Mucosa of stomach (tissue), 1 donor: ENCODE measurements around the gene NRIP3.

ENCODE experiments used
- H3K27me3 ChIP-seq: one replicate; pipeline ENCODE4 v1.7.0; 2013; ENCODE audit warnings: mild to moderate bottlenecking, low read length; ENCODE audit not compliant: control insufficient read depth, insufficient read depth
- H3K36me3 ChIP-seq: one replicate; pipeline ENCODE4 v1.7.0; 2013; ENCODE audit warnings: low read length; ENCODE audit not compliant: control insufficient read depth, insufficient read depth
- H3K4me1 ChIP-seq: one replicate; pipeline ENCODE4 v1.7.0; 2013; ENCODE audit warnings: mild to moderate bottlenecking, low read length; ENCODE audit not compliant: control insufficient read depth, insufficient read depth
- H3K4me3 ChIP-seq: one replicate; pipeline ENCODE4 v1.7.0; 2013; ENCODE audit warnings: low read length
- H3K9ac ChIP-seq: one replicate; pipeline ENCODE4 v1.7.0; 2013; ENCODE audit warnings: mild to moderate bottlenecking, low read length, moderate library complexity
- H3K9me3 ChIP-seq: one replicate; pipeline ENCODE4 v1.7.0; 2013; ENCODE audit warnings: mild to moderate bottlenecking, low read length, moderate library complexity; ENCODE audit not compliant: control insufficient read depth
- donor health status: Pancreatic carcinoma.

Gene NRIP3

DNA sequence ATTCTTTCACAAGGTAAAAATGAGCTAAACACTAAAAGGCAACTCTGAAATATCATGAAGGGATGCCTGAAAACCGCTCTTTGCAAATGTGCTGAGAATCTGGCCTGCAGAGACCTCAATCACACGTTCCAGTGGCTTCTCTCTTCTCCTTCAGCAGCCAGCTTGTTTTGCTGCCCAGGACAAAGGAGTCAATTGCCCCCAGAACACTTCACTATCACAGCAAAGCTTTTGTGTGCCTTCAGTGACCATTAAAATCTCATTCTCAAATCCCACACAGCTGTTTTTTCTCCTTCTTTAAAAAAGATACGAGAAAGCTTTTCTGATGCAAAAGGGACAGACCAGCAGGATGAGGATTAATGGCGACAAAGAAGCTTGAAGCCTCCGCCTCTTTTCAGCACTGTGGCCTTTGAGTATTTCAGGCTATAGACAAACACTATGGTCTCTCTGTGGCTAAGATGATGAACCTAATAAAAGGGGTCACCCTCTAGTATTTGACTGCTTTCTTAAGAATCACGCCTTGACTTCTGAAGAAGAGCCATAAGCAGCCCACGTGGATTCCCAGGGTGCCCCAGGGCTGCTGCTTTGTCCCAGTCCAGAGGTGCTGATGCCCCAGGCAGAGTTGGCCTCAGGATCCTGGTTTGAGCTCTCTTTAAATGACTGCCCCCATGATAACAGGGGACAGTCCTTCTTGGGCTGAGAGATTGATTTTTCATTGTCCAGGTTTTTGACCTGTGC lies 33.4 kb upstream of the NRIP3 start:
- Histone ChIP-seq H3K9ac (no peak overlapping the region), H3K4me3 (no peak overlapping the region), H3K36me3 (no peaks in the 10 kb centered on the region), H3K4me1 (no peaks in the 10 kb centered on the region), H3K9me3 (no peaks in the 10 kb centered on the region), H3K27me3 (peaks cover 4% of the 10 kb centered on the region)

DNA sequence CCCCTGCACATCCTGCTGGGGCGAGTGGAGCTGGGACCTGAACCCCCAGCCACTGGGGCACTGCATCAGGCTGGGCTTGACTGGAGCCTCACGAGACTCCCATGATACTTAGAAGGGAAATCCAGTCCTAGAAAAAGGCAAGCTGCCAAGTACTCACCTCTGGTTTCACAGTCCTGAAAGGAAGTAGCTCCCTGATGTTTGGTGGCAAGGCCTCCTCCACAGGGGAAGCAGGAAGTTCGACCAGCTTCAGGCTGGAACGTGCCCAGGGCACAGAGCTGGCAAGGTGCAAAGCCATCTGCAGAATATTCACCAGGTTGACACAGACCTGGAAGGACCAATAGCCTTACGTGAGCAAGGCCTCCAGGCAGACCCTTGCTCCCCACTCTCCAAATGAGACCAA lies 26.8 kb upstream of the NRIP3 start:
- no peaks in the 10 kb centered on the region for H3K36me3 ChIP-seq
- no peaks in the 10 kb centered on the region for H3K4me1 ChIP-seq
- H3K4me3 ChIP-seq, result no peak overlapping the region
- no peak overlapping the region for H3K9ac ChIP-seq
- no peaks in the 10 kb centered on the region for H3K9me3 ChIP-seq
- peaks cover 4% of the 10 kb centered on the region for H3K27me3 ChIP-seq

DNA sequence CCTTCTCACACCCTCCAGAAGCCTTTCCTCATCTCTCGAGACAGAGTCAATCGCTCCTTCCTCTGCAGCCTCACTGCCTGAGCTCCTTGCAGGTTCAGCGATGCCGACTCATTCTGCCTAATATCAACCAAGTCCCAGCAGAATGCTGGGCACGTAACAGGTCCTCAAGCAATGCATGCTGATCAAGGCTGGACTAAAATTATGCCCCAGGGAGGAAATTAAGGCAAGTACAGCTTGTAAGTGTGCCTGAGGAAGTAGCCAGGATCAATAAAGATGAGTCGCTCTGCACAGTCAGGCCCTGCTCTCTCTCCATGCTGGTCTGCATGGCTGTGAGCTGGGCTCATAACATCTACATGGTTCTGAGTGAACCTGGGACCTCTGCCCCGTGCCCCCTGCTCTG lies 25.6 kb upstream of the NRIP3 start:
- Histone ChIP-seq H3K9ac (no peak overlapping the region), H3K4me3 (no peak overlapping the region), H3K9me3 (no peaks in the 10 kb centered on the region), H3K27me3 (no peaks in the 10 kb centered on the region), H3K4me1 (no peaks in the 10 kb centered on the region), H3K36me3 (no peaks in the 10 kb centered on the region)

DNA sequence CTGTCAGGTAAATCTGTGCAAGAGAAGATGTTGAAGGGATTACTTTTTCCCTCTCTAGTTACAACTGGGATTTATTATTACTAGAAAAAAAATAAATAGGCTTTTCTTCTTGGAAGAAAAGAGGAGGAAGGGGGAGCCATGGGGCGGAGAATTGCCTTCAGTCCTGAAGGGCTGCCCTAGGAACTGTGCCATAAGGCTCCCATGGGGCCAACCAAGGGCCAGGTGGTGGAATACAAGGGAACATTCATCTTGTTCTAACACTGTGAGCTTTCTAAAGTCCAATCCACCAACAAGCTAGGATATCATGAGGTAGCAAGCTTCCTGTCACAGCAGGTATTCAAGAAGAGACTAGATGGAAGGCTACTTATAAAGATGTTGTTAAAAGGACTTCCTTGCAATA lies 24.8 kb upstream of the NRIP3 start:
- no peak overlapping the region for H3K9ac ChIP-seq
- H3K36me3 ChIP-seq, result no peaks in the 10 kb centered on the region
- no peaks in the 10 kb centered on the region for H3K27me3 ChIP-seq
- no peaks in the 10 kb centered on the region for H3K4me1 ChIP-seq
- H3K9me3 ChIP-seq, result no peaks in the 10 kb centered on the region
- H3K4me3 ChIP-seq, result no peak overlapping the region

DNA sequence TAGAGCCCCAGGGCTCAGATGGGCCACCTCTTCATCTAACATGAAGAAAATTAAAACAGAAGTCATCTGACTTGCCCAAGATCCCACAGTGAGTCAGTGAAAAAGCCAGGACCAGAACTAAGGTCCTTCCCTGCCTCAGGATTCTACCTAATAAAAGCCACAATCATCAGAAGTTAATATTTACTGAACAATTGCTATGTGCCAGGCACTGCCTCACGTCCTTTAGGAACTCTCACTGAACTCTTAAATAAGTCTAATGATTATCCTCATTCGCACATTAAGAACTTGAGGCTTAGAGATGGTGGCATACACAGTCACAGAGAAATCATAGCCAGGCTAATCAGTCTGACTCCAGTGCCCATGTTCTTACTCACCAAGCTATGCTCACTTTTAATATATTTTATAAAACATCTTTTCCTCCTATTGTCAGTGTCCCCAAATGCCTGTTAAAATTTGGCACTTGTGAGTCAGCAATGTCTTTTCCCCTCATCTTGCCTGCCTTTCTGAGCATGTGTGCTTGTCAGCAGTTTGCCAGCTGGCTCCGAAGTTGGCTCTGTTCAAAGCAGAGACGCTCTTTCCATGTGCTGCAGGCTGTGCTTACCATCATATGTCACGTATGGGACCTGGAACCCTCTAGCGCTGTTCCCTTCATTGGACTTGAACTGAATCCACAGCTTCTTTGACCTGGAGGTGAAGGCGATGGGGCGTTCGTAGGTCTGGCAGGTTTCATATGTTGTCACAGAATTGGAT lies 21.5 kb upstream of the NRIP3 start:
- Histone ChIP-seq H3K27me3 (peaks cover 5% of the 10 kb centered on the region), H3K36me3 (no peaks in the 10 kb centered on the region), H3K9me3 (no peaks in the 10 kb centered on the region), H3K9ac (no peak overlapping the region), H3K4me3 (no peak overlapping the region), H3K4me1 (no peaks in the 10 kb centered on the region)

DNA sequence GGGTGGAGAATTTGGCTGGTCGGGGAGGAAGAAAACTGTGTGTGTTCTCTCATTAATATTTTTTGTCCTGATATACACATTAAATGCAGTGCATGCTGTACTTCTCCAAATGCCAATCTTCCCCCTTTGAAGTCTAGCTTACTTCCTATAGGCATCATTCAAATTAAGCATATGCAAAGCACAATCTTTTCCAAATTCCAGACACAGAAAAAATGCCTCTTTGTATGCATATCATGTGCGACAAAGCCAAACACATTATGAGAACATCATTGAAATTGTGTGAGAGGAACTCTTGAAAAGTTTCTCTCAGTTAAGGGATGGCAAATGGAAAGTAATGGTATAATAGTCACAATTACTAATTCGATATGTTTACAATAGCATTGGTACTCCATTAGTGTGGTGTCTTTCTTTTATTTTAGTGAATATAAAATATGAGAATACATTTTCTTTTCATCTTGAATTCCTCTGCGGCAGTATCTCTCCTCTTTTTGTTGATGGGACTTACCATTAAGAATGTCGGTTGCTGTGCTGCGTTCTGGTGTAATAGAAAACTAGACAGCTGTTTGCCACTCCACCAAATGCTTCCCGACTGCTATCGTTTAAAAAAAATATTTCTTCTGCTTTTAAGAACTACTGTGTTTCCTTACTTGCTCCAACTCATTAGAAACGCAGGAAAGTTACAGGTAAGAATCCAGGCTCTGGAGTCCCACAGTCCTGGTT lies 19.3 kb upstream of the NRIP3 start:
- no peak overlapping the region for H3K4me3 ChIP-seq
- no peaks in the 10 kb centered on the region for H3K9me3 ChIP-seq
- no peaks in the 10 kb centered on the region for H3K36me3 ChIP-seq
- H3K27me3 ChIP-seq, result peaks cover 5% of the 10 kb centered on the region
- H3K9ac ChIP-seq, result no peak overlapping the region
- no peaks in the 10 kb centered on the region for H3K4me1 ChIP-seq

DNA sequence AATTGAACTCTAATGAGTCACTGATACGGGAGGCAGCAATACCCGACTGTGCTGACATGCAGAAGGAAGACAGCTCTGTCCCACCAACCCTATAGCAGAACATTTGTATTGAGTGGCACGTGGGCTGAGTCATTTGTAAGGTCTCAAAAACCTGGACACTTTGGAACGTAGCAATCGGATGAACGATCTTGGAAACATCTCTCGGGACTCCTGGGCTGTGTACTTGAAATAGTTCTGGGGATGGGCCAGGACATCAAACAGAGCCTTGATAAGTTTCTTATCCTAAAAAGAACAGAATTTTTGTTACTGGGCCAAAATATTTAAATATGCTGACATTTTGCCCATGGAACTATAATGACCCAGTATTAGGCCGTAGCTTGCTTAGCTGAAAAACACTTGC lies 17.1 kb upstream of the NRIP3 start:
- Histone ChIP-seq H3K36me3 (no peaks in the 10 kb centered on the region), H3K27me3 (peaks cover 5% of the 10 kb centered on the region), H3K9me3 (no peaks in the 10 kb centered on the region), H3K4me3 (no peak overlapping the region), H3K4me1 (no peaks in the 10 kb centered on the region), H3K9ac (no peak overlapping the region)

DNA sequence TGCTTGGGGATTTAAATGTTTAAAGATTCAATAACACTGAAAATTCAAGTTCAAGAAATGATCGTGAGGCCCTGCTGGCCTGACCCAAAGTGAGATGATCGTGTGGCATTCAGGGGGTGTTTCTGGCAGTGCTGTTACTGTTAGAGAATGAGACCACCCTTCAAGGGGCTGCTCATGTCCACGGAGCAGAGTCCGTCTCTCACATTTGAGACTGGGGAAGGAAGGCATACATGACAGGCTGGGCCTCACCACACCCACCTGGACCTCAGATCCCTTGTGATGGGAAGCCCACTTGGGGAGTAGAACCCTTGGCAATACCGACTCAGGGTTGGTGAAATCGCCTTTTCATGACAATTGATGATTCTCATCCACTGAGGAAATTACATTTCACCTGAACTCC lies 16.1 kb upstream of the NRIP3 start:
- H3K9me3 ChIP-seq, result no peaks in the 10 kb centered on the region
- H3K9ac ChIP-seq, result no peak overlapping the region
- H3K36me3 ChIP-seq, result no peaks in the 10 kb centered on the region
- peaks cover 5% of the 10 kb centered on the region for H3K27me3 ChIP-seq
- H3K4me1 ChIP-seq, result no peaks in the 10 kb centered on the region
- H3K4me3 ChIP-seq, result no peak overlapping the region

DNA sequence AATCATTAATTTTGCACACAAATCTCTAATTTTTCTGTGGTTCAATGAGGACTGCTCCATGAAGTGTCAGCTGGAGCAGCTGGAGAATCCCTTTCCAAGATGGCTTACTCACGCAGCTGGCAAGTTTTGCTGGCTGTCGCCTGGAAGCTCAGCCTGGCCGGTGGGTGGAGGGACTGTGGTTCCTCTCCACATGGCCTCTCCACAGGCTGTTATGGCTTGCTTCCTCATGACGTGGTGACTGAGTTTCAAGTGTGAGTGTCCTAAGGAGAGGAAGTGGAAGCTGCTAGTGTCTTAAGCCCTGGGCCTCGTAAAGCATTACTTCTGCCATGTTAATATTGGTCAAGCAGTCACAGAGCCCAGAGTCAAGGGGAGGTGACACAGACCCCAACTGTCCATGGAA lies 14.0 kb upstream of the NRIP3 start:
- Histone ChIP-seq H3K27me3 (peaks cover 5% of the 10 kb centered on the region), H3K9me3 (no peaks in the 10 kb centered on the region), H3K9ac (no peak overlapping the region), H3K36me3 (no peaks in the 10 kb centered on the region), H3K4me3 (no peak overlapping the region), H3K4me1 (no peaks in the 10 kb centered on the region)

DNA sequence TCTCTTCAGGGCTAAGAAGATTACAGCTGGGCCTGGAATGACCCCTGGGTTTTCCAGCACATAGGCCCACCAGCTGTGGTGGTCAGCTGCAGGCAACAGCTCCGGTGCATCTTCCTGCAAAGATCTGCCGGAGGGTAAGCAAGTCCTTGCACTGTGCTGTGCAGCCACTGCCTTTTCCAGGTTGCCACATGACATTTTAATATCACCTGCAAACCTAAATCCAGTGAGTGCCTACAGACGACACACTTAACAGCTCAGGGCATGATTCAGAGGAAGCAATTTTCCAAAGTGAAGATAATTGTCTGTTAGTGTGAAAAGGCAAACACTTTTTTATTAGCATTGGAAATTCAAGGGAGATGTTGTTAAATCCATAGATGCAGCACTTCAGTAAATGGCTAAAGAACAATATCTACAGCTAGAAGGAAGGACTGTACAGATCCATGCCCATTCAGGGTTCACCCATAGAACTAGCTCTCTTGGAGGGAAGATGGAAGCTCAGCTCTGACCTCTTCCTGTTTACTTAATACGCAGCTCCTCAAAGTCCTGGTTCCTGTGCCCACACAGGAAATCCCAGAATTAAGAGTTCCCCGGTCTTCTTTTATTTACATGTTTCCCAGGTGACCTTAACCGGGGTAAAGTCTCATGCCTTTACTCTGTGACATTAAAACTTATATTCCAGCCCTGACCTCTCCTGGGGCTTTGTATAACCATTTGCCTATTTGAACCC lies 13.3 kb upstream of the NRIP3 start:
- Histone ChIP-seq H3K9me3 (no peaks in the 10 kb centered on the region), H3K9ac (no peak overlapping the region), H3K36me3 (no peaks in the 10 kb centered on the region), H3K4me1 (no peaks in the 10 kb centered on the region), H3K27me3 (peaks cover 1% of the 10 kb centered on the region), H3K4me3 (no peak overlapping the region)

DNA sequence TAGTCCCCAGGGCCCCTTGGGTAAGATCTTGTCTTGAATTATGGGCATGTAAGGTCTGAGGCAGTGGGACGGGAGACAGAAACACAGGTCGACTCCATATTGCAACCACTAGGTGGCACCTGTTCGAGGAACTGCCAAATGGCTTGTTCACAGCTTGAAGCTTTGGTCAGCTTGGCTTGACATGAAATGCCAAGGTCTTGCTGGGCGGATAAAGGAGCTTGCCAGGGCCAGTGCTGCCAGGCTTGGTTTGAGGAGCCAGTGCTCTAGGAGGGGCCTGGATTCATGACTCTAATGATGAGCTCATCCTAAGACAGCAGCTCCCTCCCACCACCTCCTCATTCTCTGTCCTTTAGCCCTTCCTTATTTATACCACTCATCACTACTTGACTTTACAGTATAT lies 11.9 kb upstream of the NRIP3 start:
- Histone ChIP-seq H3K9ac (no peak overlapping the region), H3K36me3 (no peaks in the 10 kb centered on the region), H3K9me3 (no peaks in the 10 kb centered on the region), H3K27me3 (no peaks in the 10 kb centered on the region), H3K4me3 (no peak overlapping the region), H3K4me1 (no peaks in the 10 kb centered on the region)

DNA sequence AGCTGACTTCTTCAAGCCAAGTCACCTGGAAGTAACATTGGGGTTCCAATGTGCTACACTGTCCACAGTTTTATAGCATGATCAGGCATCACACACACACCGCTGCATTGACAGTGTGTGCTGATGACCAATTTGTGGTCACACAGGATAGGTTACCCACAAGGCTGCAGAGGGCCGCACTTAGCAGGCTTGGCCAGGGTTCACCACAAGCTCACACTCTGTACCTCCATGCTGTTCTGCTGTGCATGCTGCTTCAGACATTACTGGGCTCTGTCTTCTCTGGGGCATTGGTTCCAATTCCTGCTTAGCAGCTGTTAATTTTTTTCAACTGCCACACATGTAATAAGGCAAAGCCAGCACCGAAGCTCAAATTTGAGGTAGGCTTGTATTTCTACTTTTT lies 11.0 kb upstream of the NRIP3 start:
- Histone ChIP-seq H3K9ac (no peak overlapping the region), H3K9me3 (no peaks in the 10 kb centered on the region), H3K36me3 (no peaks in the 10 kb centered on the region)

More for the DNA sequence above, 11.0 kb upstream of the NRIP3 start:
- H3K4me3 ChIP-seq, result no peak overlapping the region
- no peaks in the 10 kb centered on the region for H3K27me3 ChIP-seq
- no peaks in the 10 kb centered on the region for H3K4me1 ChIP-seq
